GM23338 (cell line): Measurements from ENCODE around the gene STEAP2. TPM values are rescaled to one million over a fixed set of nuclear protein-coding genes. Genes with fewer than 3 reads are reported as not detected.

Experiments used
- ATAC-seq: fragments of 200-7000 bp; cut with Tn5 transposase; 3 replicates; pipeline ENCODE4 v1.9.1; 2020
- DNase-seq: peaks from one replicate; pipeline ENCODE4 v3.0.0-alpha.2; 2015; ENCODE audit warnings: low spot score
- H2AFZ ChIP-seq: fragments of 200-600 bp; sonication (generic); 2 replicates; pipeline ENCODE4 v1.8.0; 2016; ENCODE audit warnings: antibody characterized with exemption, mild to moderate bottlenecking, moderate library complexity
- H3F3A ChIP-seq: fragments of 200-600 bp; sonication (generic); replicated peaks from 2 replicates; pipeline ENCODE4 v1.8.0; 2017; ENCODE audit warnings: antibody characterized with exemption, mixed run types, low read depth
- H3K27ac ChIP-seq: fragments of 200-600 bp; sonication (generic); 2 replicates; pipeline ENCODE4 v1.6.1; 2016; ENCODE audit warnings: low read depth
- H3K27me3 ChIP-seq: fragments of 200-600 bp; sonication (generic); 2 replicates; pipeline ENCODE4 v1.8.0; 2016; ENCODE audit warnings: mild to moderate bottlenecking, mixed run types, moderate library complexity; ENCODE audit not compliant: insufficient read depth
- H3K36me3 ChIP-seq: fragments of 200-600 bp; sonication (generic); 2 replicates; pipeline ENCODE4 v1.8.0; 2016; ENCODE audit warnings: mild to moderate bottlenecking; ENCODE audit not compliant: insufficient read depth
- H3K4me1 ChIP-seq: fragments of 200-600 bp; sonication (generic); 2 replicates; pipeline ENCODE4 v1.8.0; 2016; ENCODE audit warnings: mild to moderate bottlenecking, moderate library complexity; ENCODE audit not compliant: insufficient read depth
- H3K4me2 ChIP-seq: fragments of 200-600 bp; sonication (generic); 2 replicates; pipeline ENCODE4 v1.7.1; 2017; ENCODE audit warnings: mixed run types
- H3K4me3 ChIP-seq: fragments of 200-600 bp; sonication (generic); 2 replicates; pipeline ENCODE4 v1.6.1; 2016; ENCODE audit warnings: mixed run types
- H3K79me2 ChIP-seq: fragments of 200-600 bp; sonication (generic); replicated peaks from 2 replicates; pipeline ENCODE4 v1.8.0; 2017; ENCODE audit warnings: mild to moderate bottlenecking; ENCODE audit not compliant: insufficient read depth
- H3K9me2 ChIP-seq: fragments of 200-600 bp; sonication (generic); 2 replicates; pipeline ENCODE4 v1.8.0; 2017; ENCODE audit not compliant: insufficient read depth
- H4K20me1 ChIP-seq: fragments of 200-600 bp; sonication (generic); replicated peaks from 2 replicates; pipeline ENCODE4 v1.8.0; 2017; ENCODE audit warnings: mild to moderate bottlenecking; ENCODE audit not compliant: insufficient read depth
- H3K27ac Mint-ChIP-seq: 2 replicates; pipeline ENCODE4 v1.8.0; 2020; ENCODE audit warnings: inconsistent platforms, mild to moderate bottlenecking, moderate library complexity, mixed read lengths
- H3K27me3 Mint-ChIP-seq: 3 replicates; pipeline ENCODE4 v1.8.0; 2022; ENCODE audit warnings: low read depth, mild to moderate bottlenecking, moderate library complexity, mixed read lengths, inconsistent platforms; ENCODE audit not compliant: insufficient read depth, poor library complexity
- H3K36me3 Mint-ChIP-seq: 3 replicates; pipeline ENCODE4 v1.8.0; 2021; ENCODE audit warnings: low read depth, mild to moderate bottlenecking, inconsistent platforms, moderate library complexity, mixed read lengths
- H3K4me1 Mint-ChIP-seq: 3 replicates; pipeline ENCODE4 v1.8.0; 2020; ENCODE audit warnings: mild to moderate bottlenecking, inconsistent platforms, mixed read lengths
- H3K4me3 Mint-ChIP-seq: 3 replicates; pipeline ENCODE4 v1.8.0; 2021; ENCODE audit warnings: moderate library complexity, mild to moderate bottlenecking, inconsistent platforms, mixed read lengths
- H3K9me3 Mint-ChIP-seq: 3 replicates; pipeline ENCODE4 v1.8.0; 2020; ENCODE audit warnings: moderate library complexity, mild to moderate bottlenecking, inconsistent platforms, mixed read lengths
- CREB1 ChIP-seq: fragments of 250-450 bp; sonication (Bioruptor Pico); IDR thresholded peaks from 2 replicates; pipeline ENCODE4 v1.5.0; 2020; ENCODE audit warnings: low read depth, mild to moderate bottlenecking, moderate library complexity
- CTCF ChIP-seq, 2 experiments: fragments of 200-600 bp in 1 of 2; sonication (generic) in 1 of 2; conservative IDR thresholded peaks; 2 replicates each; pipeline versions ENCODE4 v1.5.1 to v1.6.1; 2016 to 2017; ENCODE audit warnings: antibody characterized with exemption in 2 of 2, low read depth in 2 of 2, mild to moderate bottlenecking in 2 of 2, moderate library complexity in 1 of 2
- ETS1 ChIP-seq: IDR thresholded peaks from 2 replicates; pipeline ENCODE4 v1.6.1; 2016; ENCODE audit warnings: antibody characterized with exemption
- EZH2 ChIP-seq: fragments of 200-600 bp; sonication (generic); IDR thresholded peaks from one replicate; pipeline ENCODE4 v1.8.0; 2017; ENCODE audit warnings: antibody characterized with exemption, mild to moderate bottlenecking, low read depth; ENCODE audit not compliant: unreplicated experiment
- EZH2phosphoT487 ChIP-seq: fragments of 200-600 bp; sonication (generic); IDR thresholded peaks from one replicate; pipeline ENCODE4 v1.8.1; 2018; ENCODE audit warnings: antibody characterized with exemption; ENCODE audit not compliant: unreplicated experiment
- NANOG ChIP-seq: IDR thresholded peaks from 2 replicates; pipeline ENCODE4 v1.6.1; 2016; ENCODE audit warnings: antibody characterized with exemption, borderline replicate concordance
- POLR2AphosphoS5 ChIP-seq: IDR thresholded peaks from 2 replicates; pipeline ENCODE4 v1.6.1; 2016; ENCODE audit warnings: antibody characterized with exemption, low read depth
- REST ChIP-seq: IDR thresholded peaks from one replicate; pipeline ENCODE4 v1.6.1; 2018; ENCODE audit warnings: antibody characterized with exemption; ENCODE audit not compliant: unreplicated experiment
- STAT1 ChIP-seq: IDR thresholded peaks from one replicate; pipeline ENCODE4 v1.6.1; 2016; ENCODE audit warnings: antibody characterized with exemption; ENCODE audit not compliant: unreplicated experiment
- ZNF114 ChIP-seq: fragments of 250-450 bp; sonication (Bioruptor Pico); IDR thresholded peaks from 2 replicates; pipeline ENCODE4 v1.5.0; 2020; ENCODE audit warnings: mild to moderate bottlenecking, moderate library complexity
- ZNF331 ChIP-seq: fragments of 250-450 bp; sonication (Bioruptor Pico); IDR thresholded peaks from 2 replicates; pipeline ENCODE4 v1.5.0; 2020; ENCODE audit warnings: low read depth, mild to moderate bottlenecking, moderate library complexity
- polyA plus RNA-seq: library from polyadenylated mRNA; unstranded; fragments of >200 nt; fragmentation: Nextera tagmentation; extraction: Ambion mirVana; gene quantifications from 2 replicates; pipeline ENCODE4 v1.2.1, GENCODE V29; 2016
- total RNA-seq: library from RNA; depleted of rRNA; stranded (reverse); fragments of >200 nt; shearing (Covaris generic); gene quantifications from 2 replicates; pipeline ENCODE4 v1.2.3, GENCODE V29; 2014

The STEAP2 gene
- total and polyA plus RNA-seq, 2 experiments from 2014 or later = 13.1 to 22.0 TPM

- Mint-ChIP-seq H3K4me1 (no peaks in the 10 kb centered on the region), H3K27ac (no peak overlapping the region), H3K4me3 (no peak overlapping the region), H3K27me3 (no peaks in the 10 kb centered on the region), H3K36me3 (no peaks in the 10 kb centered on the region), H3K9me3 (no peaks in the 10 kb centered on the region)
- no peaks in the 10 kb centered on the region for H4K20me1 ChIP-seq
- TF ChIP-seq STAT1 = no peak
- no peak for TF ChIP-seq CTCF (conservative IDR thresholded peaks at IDR 0.05; ENCODE audit: low read depth in 2 of 2)
- no peak for TF ChIP-seq NANOG
- no peak for TF ChIP-seq ZNF114 (CRISPR knock-in tag)
- TF ChIP-seq POLR2AphosphoS5 = no peak
- TF ChIP-seq CREB1 (CRISPR knock-in tag) = no peak
- no peak for TF ChIP-seq ETS1
- no peak for TF ChIP-seq EZH2
- no peak for TF ChIP-seq ZNF331 (CRISPR knock-in tag)
- H3K9me2 ChIP-seq = no peaks in the 10 kb centered on the region
- ATAC-seq (no peak), DNase-seq (no peak)
- no peaks in the 10 kb centered on the region for H3F3A ChIP-seq
- H3K4me2 ChIP-seq = no peak overlapping the region
- H2AFZ ChIP-seq = no peak overlapping the region
- H3K36me3 ChIP-seq = no peaks in the 10 kb centered on the region
- no peak overlapping the region for H3K27ac ChIP-seq
- no peaks in the 10 kb centered on the region for H3K27me3 ChIP-seq
- no peak overlapping the region for H3K4me3 ChIP-seq
- H3K79me2 ChIP-seq = no peaks in the 10 kb centered on the region
- no peaks in the 10 kb centered on the region for H3K4me1 ChIP-seq
These were observed 62.6 kb downstream of the STEAP2 start for GRCh38 chr7:90274161-90274560.

GRCh38 chr7:90276033-90276728 lies 64.6 kb downstream of the STEAP2 start:
- no peak overlapping the region for H3K27ac Mint-ChIP-seq
- no peaks in the 10 kb centered on the region for H3K4me1 Mint-ChIP-seq
- H2AFZ ChIP-seq = no peak overlapping the region
- no peaks in the 10 kb centered on the region for H3K79me2 ChIP-seq
- H3K4me2 ChIP-seq = no peak overlapping the region
- no peaks in the 10 kb centered on the region for H3F3A ChIP-seq
- H3K36me3 ChIP-seq = no peaks in the 10 kb centered on the region
- TF ChIP-seq STAT1 (no peak), NANOG (no peak), CREB1 (CRISPR knock-in tag) (no peak), CTCF (conservative IDR thresholded peaks at IDR 0.05; ENCODE audit: low read depth in 2 of 2) (no peak), EZH2phosphoT487 (no peak), REST (no peak)
- H3K4me3 ChIP-seq = no peak overlapping the region
- H3K4me1 ChIP-seq = no peaks in the 10 kb centered on the region
- H3K4me3 Mint-ChIP-seq = no peak overlapping the region
- DNase-seq = no peak
- no peaks in the 10 kb centered on the region for H3K27me3 Mint-ChIP-seq
- no peak for ATAC-seq
- H3K9me3 Mint-ChIP-seq = no peaks in the 10 kb centered on the region
- no peaks in the 10 kb centered on the region for H3K9me2 ChIP-seq
- no peak overlapping the region for H3K27ac ChIP-seq
- H3K27me3 ChIP-seq = no peaks in the 10 kb centered on the region
- H4K20me1 ChIP-seq = no peaks in the 10 kb centered on the region
- no peaks in the 10 kb centered on the region for H3K36me3 Mint-ChIP-seq
